Measurements from ENCODE around the gene CYSTM1. TPM values are rescaled to one million over a fixed set of nuclear protein-coding genes. Genes with fewer than 3 reads are reported as not detected.

Gene CYSTM1
- total and polyA plus RNA-seq, 2 of the 8 experiments (the other 6 are each of a cell fraction or from before 2014, with no cell fraction given), result 25.0 to 47.8 TPM

GRCh38 chr5:140246378-140247122 lies 71.6 kb downstream of the CYSTM1 start (continued):
- no peak for TF ChIP-seq CTCF (IDR thresholded peaks at IDR 0.05; ENCODE audit: control extremely low read depth in 1 of 3, insufficient read depth in 1 of 3, low read depth in 1 of 3, low read length in 3 of 3)
- TF ChIP-seq JUND (IDR thresholded peaks at IDR 0.05; ENCODE audit: low read length), result no peak
- TF ChIP-seq EGR1 (IDR thresholded peaks at IDR 0.05; ENCODE audit: borderline replicate concordance, low read depth, low read length), result no peak
- no peak for TF ChIP-seq RNF2 (IDR thresholded peaks at IDR 0.05; ENCODE audit: borderline replicate concordance, low read depth, low read length, missing control alignments, poor library complexity, severe bottlenecking)
- no peak for TF ChIP-seq NRF1 (IDR thresholded peaks at IDR 0.05; ENCODE audit: low read depth, low read length)
- TF ChIP-seq CBX8 (IDR thresholded peaks at IDR 0.05; ENCODE audit: borderline replicate concordance, low read depth, low read length), result no peak
- TF ChIP-seq SIN3A (conservative IDR thresholded peaks at IDR 0.05 in 1 of 2, IDR thresholded peaks at IDR 0.05 in 1 of 2; ENCODE audit: low read depth in 1 of 2, low read length in 2 of 2), result no peak
- TF ChIP-seq SP2 (IDR thresholded peaks at IDR 0.05; ENCODE audit: low read length), result no peak
- TF ChIP-seq RBBP5 (IDR thresholded peaks at IDR 0.05; ENCODE audit: borderline replicate concordance, low read depth, low read length), result no peak

Data from H1 (cell line).